Endodermal cell (in vitro differentiated cells): ENCODE results near the gene GGT7. TPM values are rescaled to one million over a fixed set of nuclear protein-coding genes. Genes with fewer than 3 reads are reported as not detected.

ENCODE experiments used
- DNase-seq: peaks from one replicate; pipeline ENCODE4 v3.0.0-alpha.2; 2017
- H3K27ac ChIP-seq: 2 replicates; pipeline ENCODE4 v1.5.1; 2013; ENCODE audit warnings: mild to moderate bottlenecking, low read depth, low read length, moderate library complexity
- H3K27me3 ChIP-seq: 2 replicates; pipeline ENCODE4 v1.6.1; 2013; ENCODE audit warnings: mild to moderate bottlenecking, low read length, moderate library complexity; ENCODE audit not compliant: insufficient read depth, control insufficient read depth, poor library complexity, severe bottlenecking
- H3K36me3 ChIP-seq: 2 replicates; pipeline ENCODE4 v1.7.0; 2013; ENCODE audit warnings: mild to moderate bottlenecking, low read length, moderate library complexity; ENCODE audit not compliant: control insufficient read depth, insufficient read depth
- H3K4me1 ChIP-seq: one replicate; pipeline ENCODE4 v1.7.0; 2013; ENCODE audit warnings: low read length; ENCODE audit not compliant: control insufficient read depth, insufficient read depth
- H3K4me3 ChIP-seq: 2 replicates; pipeline ENCODE4 v1.5.1; 2013; ENCODE audit warnings: mild to moderate bottlenecking, low read length, moderate library complexity
- H3K9ac ChIP-seq: 2 replicates; pipeline ENCODE4 v1.6.1; 2013; ENCODE audit warnings: mild to moderate bottlenecking, low read length, moderate library complexity; ENCODE audit not compliant: poor library complexity, severe bottlenecking; ENCODE audit errors: extremely low read depth
- H3K9me3 ChIP-seq: 2 replicates; pipeline ENCODE4 v1.6.1; 2013; ENCODE audit warnings: mild to moderate bottlenecking, low read length, moderate library complexity; ENCODE audit not compliant: control insufficient read depth
- H3K27ac Mint-ChIP-seq: 2 replicates; pipeline ENCODE4 v1.8.0; 2020; ENCODE audit warnings: mixed read lengths
- H3K27me3 Mint-ChIP-seq: 2 replicates; pipeline ENCODE4 v1.8.0; 2021; ENCODE audit warnings: mild to moderate bottlenecking, mixed read lengths; ENCODE audit not compliant: insufficient read depth
- H3K36me3 Mint-ChIP-seq: 2 replicates; pipeline ENCODE4 v1.8.0; 2020; ENCODE audit warnings: low read depth, mixed read lengths
- H3K4me1 Mint-ChIP-seq: 2 replicates; pipeline ENCODE4 v1.8.0; 2020; ENCODE audit warnings: mixed read lengths
- H3K4me3 Mint-ChIP-seq: 2 replicates; pipeline ENCODE4 v1.8.0; 2020; ENCODE audit warnings: mild to moderate bottlenecking, moderate library complexity, mixed read lengths
- H3K9me3 Mint-ChIP-seq: 2 replicates; pipeline ENCODE4 v1.8.0; 2020; ENCODE audit warnings: mild to moderate bottlenecking, mixed read lengths
- WGBS, 2 experiments: methylation state at CpG; one replicate each; pipeline versions ENCODE4 v1.1.5 to v1.1.7; 2013; ENCODE audit warnings: missing lambda C conversion rate in 2 of 2, mixed read lengths in 1 of 2; ENCODE audit not compliant: insufficient coverage in 1 of 2, insufficient read length in 1 of 2; 5-methylcytosine and 5-hydroxymethylcytosine counted together
- total RNA-seq, 2 donors: library from RNA; stranded (reverse); fragmentation: NEBNext Ultra II Directional in 1 of 2; extraction: Animal tissue kit (Norgen Biotek cat#: 25700) in 1 of 2; gene quantifications; 2 replicates in 1 of 2; 3 replicates in 1 of 2; pipeline ENCODE4 v1.2.1, GENCODE V29; 2021
- TF ChIP-seq, protein P1 (sequence below): fragments of 200-600 bp; sonication (generic); conservative IDR thresholded peaks from 2 replicates; pipeline ENCODE4 v1.5.0; 2021; ENCODE audit warnings: antibody characterized with exemption, mild to moderate bottlenecking

The GGT7 gene
- total RNA-seq, 2 donors from 2014 or later, result 31.8 to 43.3 TPM

DNA sequence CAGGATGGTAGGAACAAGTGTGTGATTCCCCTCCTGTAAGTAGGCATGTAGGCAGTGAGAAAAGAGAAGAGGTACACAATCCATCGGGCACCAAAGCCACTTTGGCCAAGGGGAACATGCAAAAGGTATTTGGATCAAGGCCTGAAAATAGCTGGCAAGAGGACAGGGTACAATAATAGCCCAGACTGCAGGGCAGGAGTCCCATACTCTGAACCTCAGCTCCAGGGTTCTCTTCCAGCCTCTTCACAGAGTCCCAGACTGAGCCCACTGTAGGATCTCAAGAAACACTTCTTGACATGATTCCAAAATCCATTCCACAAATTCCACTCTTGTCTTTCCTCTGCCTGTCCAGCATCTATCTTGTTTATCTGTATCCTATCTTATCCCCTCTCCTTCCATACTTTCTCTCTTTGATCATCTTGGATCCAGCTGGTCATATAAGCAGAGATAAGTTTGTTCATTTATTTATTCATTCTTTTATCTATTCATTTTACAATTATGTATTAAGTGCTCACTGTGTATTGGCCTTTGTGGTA, 23.5 kb upstream of the GGT7 start:
- no peak overlapping the region for H3K4me3 ChIP-seq
- DNase-seq, result no peak

DNA sequence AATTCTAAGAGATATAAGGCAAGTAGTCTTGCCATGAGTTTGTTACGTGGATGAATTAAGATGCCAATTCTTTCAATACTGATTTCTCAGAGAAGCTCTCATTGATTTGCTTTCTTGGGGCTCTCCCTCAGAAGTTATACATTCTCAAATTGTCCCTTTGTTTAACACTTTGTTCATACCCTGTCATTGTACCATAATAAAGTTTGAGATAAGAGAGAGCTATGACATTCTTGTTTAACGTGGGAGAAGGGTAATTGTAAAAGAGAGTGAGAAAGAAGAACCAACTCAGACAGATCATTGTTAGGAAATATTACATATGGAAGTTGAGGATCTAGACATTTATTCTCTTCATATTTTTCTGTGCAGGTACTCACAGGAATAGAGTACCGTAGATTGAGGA, 22.8 kb upstream of the GGT7 start:
- no peak overlapping the region for H3K27ac ChIP-seq
- Mint-ChIP-seq H3K9me3 (peaks cover 16% of the 10 kb centered on the region), H3K27ac (no peak overlapping the region), H3K36me3 (peaks cover 16% of the 10 kb centered on the region), H3K4me1 (peaks cover 2% of the 10 kb centered on the region), H3K4me3 (no peak overlapping the region), H3K27me3 (no peaks in the 10 kb centered on the region)
- no peaks in the 10 kb centered on the region for H3K27me3 ChIP-seq
- H3K4me1 ChIP-seq, result peaks cover 3% of the 10 kb centered on the region
- TF ChIP-seq, protein P1, sequence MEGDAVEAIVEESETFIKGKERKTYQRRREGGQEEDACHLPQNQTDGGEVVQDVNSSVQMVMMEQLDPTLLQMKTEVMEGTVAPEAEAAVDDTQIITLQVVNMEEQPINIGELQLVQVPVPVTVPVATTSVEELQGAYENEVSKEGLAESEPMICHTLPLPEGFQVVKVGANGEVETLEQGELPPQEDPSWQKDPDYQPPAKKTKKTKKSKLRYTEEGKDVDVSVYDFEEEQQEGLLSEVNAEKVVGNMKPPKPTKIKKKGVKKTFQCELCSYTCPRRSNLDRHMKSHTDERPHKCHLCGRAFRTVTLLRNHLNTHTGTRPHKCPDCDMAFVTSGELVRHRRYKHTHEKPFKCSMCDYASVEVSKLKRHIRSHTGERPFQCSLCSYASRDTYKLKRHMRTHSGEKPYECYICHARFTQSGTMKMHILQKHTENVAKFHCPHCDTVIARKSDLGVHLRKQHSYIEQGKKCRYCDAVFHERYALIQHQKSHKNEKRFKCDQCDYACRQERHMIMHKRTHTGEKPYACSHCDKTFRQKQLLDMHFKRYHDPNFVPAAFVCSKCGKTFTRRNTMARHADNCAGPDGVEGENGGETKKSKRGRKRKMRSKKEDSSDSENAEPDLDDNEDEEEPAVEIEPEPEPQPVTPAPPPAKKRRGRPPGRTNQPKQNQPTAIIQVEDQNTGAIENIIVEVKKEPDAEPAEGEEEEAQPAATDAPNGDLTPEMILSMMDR, result no peak
- H3K36me3 ChIP-seq, result no peaks in the 10 kb centered on the region
- no peak overlapping the region for H3K9ac ChIP-seq
- no peaks in the 10 kb centered on the region for H3K9me3 ChIP-seq
- no peak overlapping the region for H3K4me3 ChIP-seq
- no peak for DNase-seq
- WGBS, 2 experiments, result 93 to 100% methylated on average over 1 to 3 of the region's 3 CpGs

More for the DNA sequence above, 23.5 kb upstream of the GGT7 start:
- H3K4me1 Mint-ChIP-seq, result no peaks in the 10 kb centered on the region
- peaks cover 16% of the 10 kb centered on the region for H3K36me3 Mint-ChIP-seq
- H3K4me1 ChIP-seq, result no peaks in the 10 kb centered on the region
- H3K36me3 ChIP-seq, result no peaks in the 10 kb centered on the region
- H3K27ac ChIP-seq, result no peak overlapping the region
- no peak overlapping the region for H3K4me3 Mint-ChIP-seq
- peaks cover 16% of the 10 kb centered on the region for H3K9me3 Mint-ChIP-seq
- H3K9me3 ChIP-seq, result no peaks in the 10 kb centered on the region
- TF ChIP-seq, protein P1, result no peak
- H3K9ac ChIP-seq, result no peak overlapping the region
- 90 to 92% methylated on average over 1 of the region's 1 CpG for WGBS, 2 experiments
- H3K27me3 Mint-ChIP-seq, result no peaks in the 10 kb centered on the region
- no peak overlapping the region for H3K27ac Mint-ChIP-seq
- no peaks in the 10 kb centered on the region for H3K27me3 ChIP-seq

DNA sequence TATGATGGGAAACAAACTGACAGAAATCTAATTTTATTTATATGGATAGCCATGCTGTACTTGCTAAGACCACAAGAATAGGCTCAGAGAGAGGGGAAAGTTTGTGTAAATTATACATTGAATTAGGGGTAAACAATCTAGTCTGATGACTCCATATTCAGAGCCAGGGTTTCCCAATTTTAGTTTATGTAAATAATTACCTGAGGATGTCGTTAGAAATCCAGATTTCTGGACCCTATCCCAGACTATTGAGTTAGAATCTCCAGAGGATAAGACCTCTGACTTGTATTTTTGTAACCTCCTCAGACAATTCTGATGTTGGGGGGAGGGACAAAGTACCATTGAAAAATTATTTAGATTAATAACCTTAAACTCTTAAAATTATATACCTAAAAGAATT, 22.1 kb upstream of the GGT7 start:
- H3K36me3 Mint-ChIP-seq, result peaks cover 14% of the 10 kb centered on the region
- Histone ChIP-seq H3K36me3 (no peaks in the 10 kb centered on the region), H3K4me1 (peaks cover 3% of the 10 kb centered on the region), H3K4me3 (no peak overlapping the region), H3K9ac (no peak overlapping the region), H3K9me3 (no peaks in the 10 kb centered on the region), H3K27me3 (no peaks in the 10 kb centered on the region), H3K27ac (no peak overlapping the region)
- no peak for DNase-seq
- WGBS, 2 experiments, result 88 to 100% methylated on average over 1 of the region's 1 CpG
- TF ChIP-seq, protein P1, result no peak
- H3K4me3 Mint-ChIP-seq, result no peak overlapping the region
- peaks cover 13% of the 10 kb centered on the region for H3K9me3 Mint-ChIP-seq
- peaks cover 6% of the 10 kb centered on the region for H3K4me1 Mint-ChIP-seq
- no peak overlapping the region for H3K27ac Mint-ChIP-seq
- H3K27me3 Mint-ChIP-seq, result no peaks in the 10 kb centered on the region
